Prostate gland (tissue), 2 donors: ENCODE data around the gene ZFYVE27. TPM values are rescaled to one million over a fixed set of nuclear protein-coding genes. Genes with fewer than 3 reads are reported as not detected.
A peak's percentile ranks its signal among the peaks of the same experiment; 100 is the strongest.

Experiments
- DNase-seq: peaks from one replicate; pipeline ENCODE4 v3.0.0-alpha.2; 2019; ENCODE audit warnings: low spot score
- H3K27ac ChIP-seq, 2 donors: fragments of 200-600 bp; sonication (generic); 2 replicates each; pipeline ENCODE4 v1.5.1; 2017 to 2019
- H3K27me3 ChIP-seq: fragments of 200-600 bp; sonication (generic); replicated peaks from 2 replicates; pipeline ENCODE4 v1.5.1; 2019; ENCODE audit not compliant: insufficient read depth
- H3K36me3 ChIP-seq, 2 donors: fragments of 200-600 bp; sonication (generic); 1 replicate in 1 of 2; 2 replicates in 1 of 2; pipeline versions ENCODE4 v1.5.1 to v1.8.1; 2017 to 2019
- H3K4me1 ChIP-seq: fragments of 200-600 bp; sonication (generic); replicated peaks from 2 replicates; pipeline ENCODE4 v1.5.1; 2019
- H3K4me3 ChIP-seq, 2 donors: fragments of 200-600 bp; sonication (generic); 2 replicates each; pipeline ENCODE4 v1.5.1; 2017 to 2019
- H3K9me3 ChIP-seq: fragments of 200-600 bp; sonication (generic); 2 replicates; pipeline ENCODE4 v1.5.1; 2017
- POLR2A ChIP-seq: fragments of 450-650 bp; IDR thresholded peaks from one replicate; pipeline ENCODE4 v1.6.1; 2016; ENCODE audit warnings: antibody characterized with exemption, mild to moderate bottlenecking
- POLR2AphosphoS5 ChIP-seq: sonication (generic); formaldehyde crosslinking; IDR thresholded peaks from one replicate; pipeline ENCODE4 v1.6.1; 2017; ENCODE audit warnings: antibody characterized with exemption
- WGBS: methylation state at CpG from one replicate; pipeline ENCODE4 v1.1.5; 2018; 5-methylcytosine and 5-hydroxymethylcytosine counted together
- intact Hi-C: fragments of 100-400 bp; cut with DNase I; formaldehyde crosslinking; loops from one replicate; pipeline ENCODE4 v1.14.2; 2022
- total RNA-seq, 2 donors: library from RNA; depleted of rRNA; stranded (reverse); fragments of >200 nt; gene quantifications; one replicate each; pipeline ENCODE4 v1.1.0, GENCODE V29; 2016
- TF ChIP-seq, protein P1 (sequence below), 4 experiments: fragments of 200-600 bp in 2 of 4; fragments of 450-650 bp in 2 of 4; sonication (generic) in 2 of 4; IDR thresholded peaks; 1 replicate in 3 of 4; 2 replicates in 1 of 4; pipeline ENCODE4 v1.5.1; 2016 to 2019; ENCODE audit warnings: antibody characterized with exemption in 4 of 4, mild to moderate bottlenecking in 2 of 4, moderate library complexity in 2 of 4

Gene ZFYVE27
- total RNA-seq, 2 donors from 2014 or later: 15.3 to 41.4 TPM

DNA sequence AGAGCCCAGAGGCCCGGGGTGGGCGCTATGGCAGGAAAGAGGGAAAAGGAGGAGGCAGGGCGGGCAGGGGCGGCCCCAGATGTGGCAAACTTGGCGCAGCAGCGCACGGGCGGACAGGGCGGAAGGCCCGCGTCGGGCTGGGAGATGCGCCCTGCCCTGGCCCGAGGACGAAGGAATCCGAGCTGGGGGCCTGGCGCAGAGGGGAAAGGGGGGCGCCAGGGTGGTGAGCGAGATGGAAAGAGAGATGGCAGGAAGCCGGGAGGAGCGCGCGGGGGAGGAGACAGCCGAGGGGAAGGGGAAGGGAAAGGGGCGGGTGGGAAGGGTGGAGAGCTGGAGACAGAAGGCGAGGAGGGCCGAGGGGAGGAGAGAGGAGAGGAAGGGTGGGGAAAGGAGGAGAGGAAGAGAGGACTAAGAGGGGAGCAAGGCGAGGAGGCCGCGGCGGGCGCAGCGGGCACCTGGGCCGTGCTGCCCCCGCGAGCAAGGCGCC is 23.5 kb upstream of the ZFYVE27 start, which contains the start of gene MARVELD1:
TSS of gene MARVELD1 (plus strand) at position 392 of the 487 bp plus-strand sequence. CDS start 147 bp downstream, outside the sequence.
- peak within 1 kb of the TSS; percentile 44 to 53 for H3K4me3 ChIP-seq
- DNase-seq: peak; percentile 58
- TF ChIP-seq, protein P1, sequence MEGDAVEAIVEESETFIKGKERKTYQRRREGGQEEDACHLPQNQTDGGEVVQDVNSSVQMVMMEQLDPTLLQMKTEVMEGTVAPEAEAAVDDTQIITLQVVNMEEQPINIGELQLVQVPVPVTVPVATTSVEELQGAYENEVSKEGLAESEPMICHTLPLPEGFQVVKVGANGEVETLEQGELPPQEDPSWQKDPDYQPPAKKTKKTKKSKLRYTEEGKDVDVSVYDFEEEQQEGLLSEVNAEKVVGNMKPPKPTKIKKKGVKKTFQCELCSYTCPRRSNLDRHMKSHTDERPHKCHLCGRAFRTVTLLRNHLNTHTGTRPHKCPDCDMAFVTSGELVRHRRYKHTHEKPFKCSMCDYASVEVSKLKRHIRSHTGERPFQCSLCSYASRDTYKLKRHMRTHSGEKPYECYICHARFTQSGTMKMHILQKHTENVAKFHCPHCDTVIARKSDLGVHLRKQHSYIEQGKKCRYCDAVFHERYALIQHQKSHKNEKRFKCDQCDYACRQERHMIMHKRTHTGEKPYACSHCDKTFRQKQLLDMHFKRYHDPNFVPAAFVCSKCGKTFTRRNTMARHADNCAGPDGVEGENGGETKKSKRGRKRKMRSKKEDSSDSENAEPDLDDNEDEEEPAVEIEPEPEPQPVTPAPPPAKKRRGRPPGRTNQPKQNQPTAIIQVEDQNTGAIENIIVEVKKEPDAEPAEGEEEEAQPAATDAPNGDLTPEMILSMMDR (IDR thresholded peaks at IDR 0.05): no peak
- peak; percentile 46 for TF ChIP-seq POLR2AphosphoS5
- WGBS: 2% methylated on average over 37 of the region's 37 CpGs
- H3K27ac ChIP-seq: peak within 1 kb of the TSS; percentile 89 to 92
- no peaks in the 10 kb centered on the region for H3K27me3 ChIP-seq
- intact Hi-C loops: no loop called here
- H3K4me1 ChIP-seq: no peaks in the 10 kb centered on the region
- H3K36me3 ChIP-seq: no peaks in the 10 kb centered on the region
- H3K9me3 ChIP-seq: no peaks in the 10 kb centered on the region

DNA sequence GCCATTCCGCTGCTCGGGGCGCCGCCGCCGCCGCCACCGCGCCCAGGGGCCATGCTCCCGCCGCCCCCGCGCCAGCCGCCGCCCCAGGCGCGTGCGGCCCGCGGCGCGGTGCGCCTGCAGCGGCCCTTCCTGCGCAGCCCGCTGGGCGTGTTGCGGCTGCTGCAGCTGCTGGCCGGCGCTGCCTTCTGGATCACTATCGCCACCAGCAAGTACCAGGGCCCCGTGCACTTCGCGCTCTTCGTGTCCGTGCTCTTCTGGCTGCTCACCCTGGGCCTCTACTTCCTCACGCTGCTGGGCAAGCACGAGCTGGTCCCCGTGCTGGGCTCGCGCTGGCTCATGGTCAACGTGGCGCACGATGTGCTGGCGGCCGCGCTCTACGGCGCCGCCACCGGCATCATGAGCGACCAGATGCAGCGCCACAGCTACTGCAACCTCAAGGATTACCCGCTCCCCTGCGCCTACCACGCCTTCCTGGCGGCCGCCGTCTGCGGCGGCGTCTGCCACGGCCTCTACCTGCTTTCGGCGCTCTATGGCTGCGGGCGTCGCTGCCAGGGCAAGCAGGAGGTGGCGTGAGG is 23.0 kb upstream of the ZFYVE27 start:
- under 1% methylated on average over 69 of the region's 69 CpGs for WGBS
- TF ChIP-seq POLR2AphosphoS5 (peak; percentile 22), POLR2A (peak; percentile 54)
- TF ChIP-seq, protein P1 (IDR thresholded peaks at IDR 0.05): peak in 1 of 4 experiments; percentile 29
- DNase-seq: peak; percentile 63
- Histone ChIP-seq H3K27ac (peak overlapping the region; percentile 88 to 92), H3K36me3 (no peaks in the 10 kb centered on the region), H3K4me1 (peaks cover 2% of the 10 kb centered on the region), H3K27me3 (no peaks in the 10 kb centered on the region), H3K9me3 (no peaks in the 10 kb centered on the region), H3K4me3 (peak overlapping the region; percentile 44 to 53)
- intact Hi-C loops: no loop called here

DNA sequence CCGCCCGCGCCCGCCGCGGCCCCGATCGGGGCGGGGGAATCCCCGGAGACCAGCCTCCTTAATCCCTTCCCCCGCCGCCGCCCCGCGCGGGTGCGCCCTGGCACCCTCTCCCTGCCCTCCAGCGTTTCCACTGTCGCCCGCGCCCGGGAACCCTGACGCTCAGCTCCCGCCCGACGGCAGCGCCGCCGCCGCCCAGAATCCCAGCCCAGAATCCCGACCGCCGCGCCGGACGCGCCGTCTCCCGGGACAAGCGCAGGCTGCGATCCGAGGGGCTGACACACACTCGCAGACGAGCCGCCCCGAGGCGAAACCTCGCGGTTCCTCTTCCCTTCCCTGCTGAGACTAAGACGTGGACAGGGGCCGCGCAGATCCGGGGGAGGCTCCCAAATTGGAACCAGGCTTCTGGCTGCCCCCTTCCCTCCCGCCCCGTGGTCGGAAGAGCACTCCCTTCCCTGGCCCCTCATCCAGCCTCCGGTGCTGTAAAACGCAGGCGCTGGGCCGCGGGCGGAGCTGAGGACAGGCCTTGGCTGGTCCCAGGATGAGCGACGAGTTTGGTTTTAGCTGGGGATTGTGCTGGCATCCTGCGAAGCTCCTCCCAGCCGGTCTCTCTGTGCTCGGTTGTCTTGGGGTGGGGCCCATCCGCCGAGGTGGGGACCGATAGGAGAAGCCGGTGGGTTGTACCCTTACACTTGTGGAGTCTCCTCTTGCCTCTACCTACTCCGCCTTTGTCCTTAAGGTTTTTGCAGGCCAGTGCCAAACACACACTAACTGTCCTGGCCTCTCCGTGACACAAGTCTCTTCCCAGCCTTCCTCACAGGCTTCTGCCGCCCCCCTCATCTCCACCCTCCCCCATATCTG is 22.3 kb upstream of the ZFYVE27 start:
- Histone ChIP-seq H3K9me3 (no peaks in the 10 kb centered on the region), H3K36me3 (no peaks in the 10 kb centered on the region), H3K4me1 (peaks cover 9% of the 10 kb centered on the region), H3K27ac (peak overlapping the region; percentile 88 to 92), H3K4me3 (peak overlapping the region; percentile 44 to 53), H3K27me3 (no peaks in the 10 kb centered on the region)
- under 1% methylated on average over 60 of the region's 74 CpGs for WGBS
- intact Hi-C loops: no loop called here
- TF ChIP-seq POLR2AphosphoS5 (peak; percentile 84), POLR2A (peak; percentile 71)
- TF ChIP-seq, protein P1 (IDR thresholded peaks at IDR 0.05): no peak
- DNase-seq: peak; percentile 85

DNA sequence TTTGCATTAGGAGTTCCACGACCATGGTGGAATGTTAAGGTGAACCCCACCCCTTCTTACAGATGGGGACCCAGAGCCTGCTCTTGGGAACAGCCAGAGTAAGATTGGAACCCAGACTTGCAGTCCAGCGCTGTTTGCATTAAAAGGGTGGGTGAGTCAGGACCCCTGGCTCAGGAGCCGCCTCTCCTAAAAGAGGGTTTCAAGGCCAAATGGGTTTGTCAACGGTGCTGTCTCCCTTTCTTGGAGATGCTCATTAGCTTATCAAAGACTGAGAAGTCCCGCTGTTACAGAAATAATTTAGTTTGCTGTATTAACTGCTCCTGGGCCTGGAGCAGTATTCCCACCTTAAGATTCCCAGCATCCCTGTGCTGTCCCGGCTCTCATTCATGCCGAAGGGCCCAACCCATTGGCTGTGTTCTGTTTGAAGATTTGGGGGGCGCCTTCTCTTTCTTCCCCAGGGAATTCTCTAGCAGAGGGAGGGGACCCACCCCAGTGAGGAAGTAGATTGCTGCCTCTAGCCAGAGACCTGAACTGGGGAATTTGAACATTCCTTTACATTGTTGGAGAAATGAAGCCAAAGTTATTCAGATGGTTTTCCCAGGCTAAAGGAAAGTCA is 21.6 kb upstream of the ZFYVE27 start:
- intact Hi-C loops: no loop called here
- Histone ChIP-seq H3K4me3 (peak overlapping the region; percentile 44 to 53), H3K27ac (peak overlapping the region; percentile 88 to 92), H3K4me1 (peaks cover 9% of the 10 kb centered on the region), H3K27me3 (no peaks in the 10 kb centered on the region), H3K9me3 (no peaks in the 10 kb centered on the region), H3K36me3 (no peaks in the 10 kb centered on the region)
- no peak for DNase-seq
- 28% methylated on average over 8 of the region's 8 CpGs for WGBS
- TF ChIP-seq POLR2AphosphoS5: no peak
- TF ChIP-seq, protein P1 (IDR thresholded peaks at IDR 0.05): no peak
- no peak for TF ChIP-seq POLR2A
